GM18499 (cell line): ENCODE results near the gene RABL6.
"Not testable (repeated sequence)": the region's sequence is repeated elsewhere in the genome, so short reads cannot be mapped to it uniquely, and the experiment has no call there.

Experiments used
- ATAC-seq: cut with Tn5 transposase; IDR thresholded peaks from one replicate; pipeline ENCODE4 v1.9.1; 2021; ENCODE audit warnings: moderate number of reproducible peaks; ENCODE audit not compliant: insufficient read depth, unreplicated experiment

The RABL6 gene

GRCh38 chr9:136793086-136793946, 14.4 kb upstream of the RABL6 start:
- ATAC-seq, result no peak

- ATAC-seq, result no peak
Observed at GRCh38 chr9:136794281-136794999, 13.3 kb upstream of the RABL6 start.

GRCh38 chr9:136795000-136795348, 12.8 kb upstream of the RABL6 start:
- no peak for ATAC-seq

- ATAC-seq, result no peak
Observed at GRCh38 chr9:136796238-136796774, 11.4 kb upstream of the RABL6 start, which contains the start of gene CCDC183. CCDC183 (plus strand) TSS chr9:136796338; CDS start chr9:136796398, 60 bp downstream.

GRCh38 chr9:136796775-136797347, 10.9 kb upstream of the RABL6 start:
- ATAC-seq, result not testable (repeated sequence)

- ATAC-seq, result no peak
Observed at GRCh38 chr9:136798708-136799078, 9.1 kb upstream of the RABL6 start.

GRCh38 chr9:136799079-136799853, 8.5 kb upstream of the RABL6 start:
- ATAC-seq, result no peak

- ATAC-seq, result no peak
Observed at GRCh38 chr9:136799854-136800657, 7.7 kb upstream of the RABL6 start.

GRCh38 chr9:136802321-136802720, 5.4 kb upstream of the RABL6 start:
- ATAC-seq, result no peak

GRCh38 chr9:136803009-136803550, 4.7 kb upstream of the RABL6 start:
- not testable (repeated sequence) for ATAC-seq

- no peak for ATAC-seq
Observed at GRCh38 chr9:136803551-136804508, 3.9 kb upstream of the RABL6 start.

GRCh38 chr9:136804509-136805206, 3.1 kb upstream of the RABL6 start:
- ATAC-seq, result no peak

- ATAC-seq, result no peak
Observed at GRCh38 chr9:136805207-136805740, 2.5 kb upstream of the RABL6 start.

- ATAC-seq, result no peak
Observed at GRCh38 chr9:136806067-136806466, 1.7 kb upstream of the RABL6 start.

- ATAC-seq, result no peak
Observed at GRCh38 chr9:136806631-136807201, 1.0 kb upstream of the RABL6 start.

GRCh38 chr9:136808075-136808805, 492 bp downstream of the RABL6 start:
- no peak for ATAC-seq
